ENCODE data around the gene IFI30.
A peak's percentile ranks its signal among the peaks of the same experiment; 100 is the strongest.

IFI30 gene

GRCh38 chr19:18173572-18174288 lies at the start of gene IFI30:
Gene IFI30 (plus strand): TSS chr19:18173813. CDS start chr19:18173842, 29 bp downstream.
- DNase-seq: no peak

DNA sequence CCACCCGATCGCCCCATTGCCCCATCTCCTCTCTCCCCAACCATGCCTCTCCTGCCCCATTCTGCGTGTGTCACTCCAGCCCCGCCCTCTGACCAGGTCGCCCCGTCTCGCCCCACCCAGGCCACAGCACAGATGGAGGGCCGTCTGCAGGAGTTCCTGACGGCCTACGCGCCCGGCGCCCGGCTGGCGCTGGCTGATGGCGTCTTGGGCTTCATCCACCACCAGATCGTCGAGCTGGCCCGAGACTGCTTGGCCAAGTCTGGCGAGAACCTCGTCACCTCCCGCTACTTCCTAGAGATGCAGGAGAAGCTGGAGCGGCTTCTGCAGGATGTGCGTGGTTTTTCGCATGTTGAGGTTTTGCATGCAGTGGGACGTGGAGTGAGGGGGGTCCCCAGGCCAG lies 49.8 kb upstream of the IFI30 start:
- no peak for DNase-seq

- no peak for DNase-seq
Measured at GRCh38 chr19:18126097-18126496, 47.5 kb upstream of the IFI30 start.

GRCh38 chr19:18128044-18128443 lies 45.6 kb upstream of the IFI30 start:
- DNase-seq: no peak

GRCh38 chr19:18128805-18129204 lies 44.8 kb upstream of the IFI30 start:
- DNase-seq: no peak

- no peak for DNase-seq
Measured at GRCh38 chr19:18130523-18131242, 42.9 kb upstream of the IFI30 start.

DNA sequence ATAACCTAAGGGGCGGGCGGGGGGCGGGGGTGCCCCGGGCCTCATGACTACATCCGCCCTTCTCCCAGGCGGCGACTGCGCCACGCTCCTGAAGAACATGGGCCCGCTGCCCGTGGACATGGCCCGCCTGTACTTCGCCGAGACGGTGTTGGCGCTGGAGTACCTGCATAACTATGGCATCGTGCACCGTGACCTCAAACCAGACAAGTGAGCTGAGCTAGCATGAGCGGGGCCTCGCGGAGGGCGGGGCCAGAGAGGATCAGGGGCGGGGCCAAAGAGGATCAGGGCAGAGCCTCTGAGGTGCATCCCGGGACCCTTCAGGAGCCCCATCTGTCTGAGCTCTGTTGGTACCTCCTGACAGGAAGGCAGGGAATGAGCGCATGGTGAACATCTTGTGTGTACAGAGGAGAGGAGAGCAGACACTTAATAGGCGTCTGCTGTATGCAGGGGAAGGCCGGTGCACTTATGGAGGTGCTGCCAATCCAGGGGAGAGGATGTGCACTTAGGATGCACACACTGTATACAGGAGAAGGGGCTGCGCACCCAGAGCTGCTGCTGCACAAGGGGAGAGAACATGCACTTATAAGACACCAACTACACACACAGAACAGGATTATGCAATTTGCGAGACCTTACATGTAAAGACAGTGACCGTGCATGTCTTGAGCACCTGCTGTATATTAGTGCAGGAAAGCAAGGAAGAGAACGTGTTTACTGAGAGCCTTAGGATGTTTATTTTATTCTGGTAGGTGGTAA lies 41.6 kb upstream of the IFI30 start:
- DNase-seq: no peak

DNA sequence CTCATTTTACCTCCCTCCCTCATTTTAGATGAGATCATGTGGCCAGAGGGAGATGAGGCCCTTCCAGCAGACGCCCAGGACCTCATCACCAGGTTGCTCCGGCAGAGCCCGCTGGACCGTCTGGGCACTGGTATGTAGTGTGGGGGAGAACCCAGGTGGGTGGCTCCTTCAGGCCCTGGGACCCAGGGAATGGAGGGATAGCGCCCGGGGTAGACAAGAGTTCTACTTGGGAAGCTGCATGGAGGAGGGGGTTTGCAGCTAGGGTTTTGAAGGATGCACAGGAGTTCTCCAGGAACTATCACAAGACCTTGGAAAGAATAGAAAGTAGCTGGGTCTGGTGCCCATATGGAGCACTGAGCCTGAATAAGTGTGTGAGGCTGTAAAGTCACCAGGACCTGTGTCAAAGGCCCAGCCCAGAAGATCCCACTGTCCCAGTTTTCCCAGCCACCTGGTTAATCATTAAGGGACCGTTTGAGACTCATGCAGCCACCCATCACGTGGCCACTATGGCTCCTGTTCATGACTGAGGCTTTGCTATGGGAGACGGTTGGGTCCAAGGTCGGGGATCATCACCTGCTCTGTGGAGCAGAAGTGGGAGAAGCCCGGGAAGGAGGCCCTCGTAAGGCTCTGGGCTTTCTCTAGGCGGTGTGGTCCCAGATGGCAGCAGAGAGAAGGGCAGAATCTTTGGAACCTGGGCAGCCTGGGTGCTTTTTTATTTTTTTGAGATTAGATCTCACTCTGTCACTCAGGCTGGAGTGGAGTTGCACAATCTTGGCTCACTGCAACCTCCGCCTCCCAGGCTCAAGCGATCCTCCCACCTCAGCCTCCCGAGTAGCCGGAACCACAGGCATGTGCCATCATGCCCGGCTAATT lies 37.7 kb upstream of the IFI30 start:
- DNase-seq: no peak

- DNase-seq: no peak
Measured at GRCh38 chr19:18137242-18137641, 36.4 kb upstream of the IFI30 start.

DNA sequence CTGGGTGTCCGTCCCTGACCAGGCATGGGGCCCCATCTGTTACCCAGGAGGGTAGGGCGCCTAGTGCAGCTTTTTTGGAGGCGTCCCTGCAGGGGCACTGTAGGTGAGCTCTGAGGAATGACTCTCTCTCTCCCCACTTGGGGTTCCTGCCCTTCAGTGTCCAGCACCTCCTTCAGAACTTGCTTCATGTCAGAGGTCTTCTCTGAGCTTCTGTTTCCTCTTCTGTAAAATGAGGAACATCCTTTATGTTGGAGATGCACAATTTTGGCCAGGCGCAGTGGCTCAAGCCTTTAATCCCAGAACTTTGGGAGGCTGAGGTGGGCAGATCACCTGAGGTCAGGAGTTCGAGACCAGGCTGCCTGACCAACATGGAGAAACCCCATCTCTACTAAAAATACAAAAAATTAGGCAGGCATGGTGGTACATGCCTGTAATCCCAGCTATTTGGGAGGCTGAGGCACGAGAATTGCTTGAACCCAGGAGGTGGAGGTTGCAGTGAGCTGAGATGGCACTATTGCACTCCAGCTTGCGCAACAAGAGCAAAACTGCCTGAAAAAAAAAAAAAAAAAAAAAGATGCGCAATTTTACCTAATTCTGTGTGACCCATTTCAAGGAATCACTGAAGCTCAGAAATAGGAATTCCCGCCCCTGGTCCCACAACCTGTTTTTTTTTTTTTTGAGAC lies 35.8 kb upstream of the IFI30 start:
- no peak for DNase-seq

- no peak for DNase-seq
Measured at GRCh38 chr19:18140473-18140872, 33.1 kb upstream of the IFI30 start.

DNA sequence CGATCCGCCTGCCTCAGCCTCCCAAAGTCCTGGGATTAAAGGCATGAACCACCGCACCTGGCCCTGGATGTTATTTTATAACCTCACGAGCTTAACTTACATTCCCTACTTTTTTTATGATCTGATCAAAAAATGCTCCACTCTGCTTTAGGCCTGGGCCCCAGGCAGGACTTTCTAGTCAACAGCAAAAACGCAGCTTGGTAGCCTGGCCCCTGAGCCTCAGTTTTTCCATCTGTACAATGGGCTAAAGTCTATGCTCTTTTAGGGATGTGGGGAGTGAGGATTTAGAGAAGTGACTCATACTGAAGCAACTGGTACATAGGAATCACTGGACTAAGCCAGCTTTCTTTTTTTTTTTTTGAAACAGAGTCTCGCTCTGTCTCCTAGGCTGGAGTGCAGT lies 32.6 kb upstream of the IFI30 start:
- DNase-seq: no peak

GRCh38 chr19:18143902-18144301 lies 29.7 kb upstream of the IFI30 start:
- no peak for DNase-seq

- no peak for DNase-seq
Measured at GRCh38 chr19:18144361-18144760, 29.3 kb upstream of the IFI30 start.

DNA sequence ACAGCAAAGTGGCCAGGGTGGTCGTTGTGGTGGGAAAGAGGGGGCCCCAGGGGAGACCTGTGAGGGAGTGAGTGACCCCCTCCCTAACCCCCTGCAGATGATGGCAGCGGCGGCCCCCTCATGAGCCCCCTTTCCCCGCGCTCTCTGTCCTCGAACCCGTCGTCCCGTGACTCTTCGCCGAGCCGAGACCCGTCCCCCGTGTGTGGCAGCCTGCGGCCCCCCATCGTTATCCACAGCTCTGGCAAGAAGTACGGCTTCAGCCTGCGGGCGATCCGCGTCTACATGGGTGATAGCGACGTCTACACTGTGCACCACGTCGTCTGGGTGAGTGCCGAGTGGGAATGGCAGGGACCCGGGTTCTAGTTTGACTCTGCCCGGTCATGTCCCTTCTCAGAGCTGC lies 28.7 kb upstream of the IFI30 start:
- no peak for DNase-seq

GRCh38 chr19:18145391-18145999 lies 28.1 kb upstream of the IFI30 start:
- no peak for DNase-seq

DNA sequence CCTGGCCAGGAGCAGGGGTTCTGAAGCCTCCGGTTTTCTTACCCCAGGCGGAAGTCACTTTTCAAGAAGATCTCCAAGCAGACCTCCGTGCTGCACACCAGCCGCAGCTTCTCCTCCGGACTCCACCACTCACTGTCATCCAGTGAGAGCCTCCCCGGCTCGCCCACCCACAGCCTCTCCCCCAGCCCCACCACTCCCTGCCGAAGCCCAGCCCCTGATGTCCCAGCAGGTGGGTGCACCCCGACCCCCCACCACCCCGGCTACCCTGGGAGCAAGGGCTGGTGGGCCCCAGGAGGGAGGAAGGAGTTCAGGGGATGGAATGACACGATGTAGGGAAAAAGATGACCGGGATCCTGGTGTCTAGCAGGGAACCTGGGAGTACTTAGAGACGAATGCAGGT lies 26.2 kb upstream of the IFI30 start:
- no peak for DNase-seq

DNA sequence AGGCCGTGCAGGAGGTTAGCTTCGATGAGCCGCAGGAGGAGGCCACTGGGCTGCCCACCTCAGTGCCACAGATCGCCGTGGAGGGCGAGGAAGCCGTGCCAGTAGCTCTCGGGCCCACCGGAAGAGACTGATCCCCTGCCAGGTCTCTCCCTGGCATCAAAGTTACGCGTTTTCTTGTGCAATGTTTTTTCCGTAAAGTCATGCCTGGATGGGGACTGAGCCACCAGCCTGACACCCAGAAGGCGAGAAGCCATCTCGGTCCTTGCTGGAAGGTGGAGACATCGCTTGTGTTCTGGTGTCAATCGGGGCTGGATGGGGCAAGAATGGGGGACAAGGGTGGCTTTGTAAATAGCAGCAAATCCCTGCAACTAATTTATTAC lies 24.0 kb upstream of the IFI30 start:
- no peak for DNase-seq

GRCh38 chr19:18150776-18151624 lies 22.6 kb upstream of the IFI30 start:
- DNase-seq: no peak

DNA sequence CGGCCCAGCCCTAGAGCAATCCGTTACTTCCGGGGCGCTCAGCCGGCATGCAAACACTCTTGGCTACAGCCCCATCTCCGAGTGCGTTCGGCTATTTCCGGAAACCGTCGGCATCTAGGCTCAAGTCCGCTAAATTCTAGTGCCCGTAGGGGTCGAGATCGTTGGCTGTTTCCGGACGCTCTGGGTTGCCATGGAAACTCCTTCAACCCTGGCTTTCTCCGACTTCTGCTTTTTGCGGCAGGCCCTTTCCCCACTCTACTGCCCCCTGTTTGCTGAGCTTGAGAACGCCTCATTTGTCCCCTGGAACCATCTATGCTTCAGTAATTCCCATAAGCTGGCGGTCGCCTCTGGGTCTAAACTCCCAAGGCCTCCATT lies 21.2 kb upstream of the IFI30 start:
- peak; percentile 83 for DNase-seq

All from NCI-H2081 treated with DMSO at 0.1 percent for 48 hours (cell line).